ENCODE results near the gene PTCD2.
"Not testable (repeated sequence)": the region's sequence is repeated elsewhere in the genome, so short reads cannot be mapped to it uniquely, and the experiment has no call there.

Gene PTCD2

GRCh38 chr5:72378639-72379289 is 58.6 kb downstream of the PTCD2 start:
- no peak for FAIRE-seq

GRCh38 chr5:72379936-72380335 is 59.8 kb downstream of the PTCD2 start:
- DNase-seq (ENCODE audit: low spot score) (no peak), FAIRE-seq (no peak)

More at GRCh38 chr5:72378639-72379289, 58.6 kb downstream of the PTCD2 start:
- DNase-seq (ENCODE audit: low spot score): peak; percentile 43

- DNase-seq (ENCODE audit: low spot score) (no peak), FAIRE-seq (no peak)
Observed at GRCh38 chr5:72380492-72381274, 60.5 kb downstream of the PTCD2 start.

GRCh38 chr5:72383280-72383679 is 63.1 kb downstream of the PTCD2 start:
- DNase-seq (ENCODE audit: low spot score) (no peak), FAIRE-seq (no peak)

GRCh38 chr5:72383726-72384125 is 63.6 kb downstream of the PTCD2 start:
- DNase-seq (ENCODE audit: low spot score) (no peak), FAIRE-seq (no peak)

- DNase-seq (ENCODE audit: low spot score): no peak
- no peak for FAIRE-seq
Observed at GRCh38 chr5:72386639-72387038, 66.5 kb downstream of the PTCD2 start.

GRCh38 chr5:72387985-72388384 is 67.8 kb downstream of the PTCD2 start:
- FAIRE-seq: peak; percentile 30

GRCh38 chr5:72388646-72389045 is 68.5 kb downstream of the PTCD2 start:
- no peak for DNase-seq (ENCODE audit: low spot score)

More at GRCh38 chr5:72387985-72388384, 67.8 kb downstream of the PTCD2 start:
- peak; percentile 71 for DNase-seq (ENCODE audit: low spot score)

GRCh38 chr5:72390836-72391235 is 70.7 kb downstream of the PTCD2 start:
- no peak for DNase-seq (ENCODE audit: low spot score)
- no peak for FAIRE-seq

More at GRCh38 chr5:72388646-72389045, 68.5 kb downstream of the PTCD2 start:
- FAIRE-seq: no peak

GRCh38 chr5:72392326-72392733 is 72.2 kb downstream of the PTCD2 start:
- FAIRE-seq (no peak), DNase-seq (ENCODE audit: low spot score) (no peak)

- DNase-seq (ENCODE audit: low spot score) (no peak), FAIRE-seq (no peak)
Observed at GRCh38 chr5:72393052-72393451, 72.9 kb downstream of the PTCD2 start.

GRCh38 chr5:72394688-72395087 is 74.5 kb downstream of the PTCD2 start:
- DNase-seq (ENCODE audit: low spot score) (no peak), FAIRE-seq (no peak)

GRCh38 chr5:72397836-72398235 is 77.7 kb downstream of the PTCD2 start:
- FAIRE-seq (no peak), DNase-seq (ENCODE audit: low spot score) (no peak)

- DNase-seq (ENCODE audit: low spot score) (no peak), FAIRE-seq (no peak)
Observed at GRCh38 chr5:72400950-72401349, 80.8 kb downstream of the PTCD2 start.

GRCh38 chr5:72402381-72402890 is 82.3 kb downstream of the PTCD2 start:
- FAIRE-seq (no peak), DNase-seq (ENCODE audit: low spot score) (no peak)

GRCh38 chr5:72402959-72403628 is 82.9 kb downstream of the PTCD2 start:
- FAIRE-seq (no peak), DNase-seq (ENCODE audit: low spot score) (no peak)

- DNase-seq (ENCODE audit: low spot score); FAIRE-seq: not testable (repeated sequence)
Observed at GRCh38 chr5:72404771-72405170, 84.6 kb downstream of the PTCD2 start.

- FAIRE-seq (no peak), DNase-seq (ENCODE audit: low spot score) (no peak)
Observed at GRCh38 chr5:72407078-72407477, 86.9 kb downstream of the PTCD2 start.

- FAIRE-seq (no peak), DNase-seq (ENCODE audit: low spot score) (no peak)
Observed at GRCh38 chr5:72407541-72407940, 87.4 kb downstream of the PTCD2 start.

- DNase-seq (ENCODE audit: low spot score) (no peak), FAIRE-seq (no peak)
Observed at GRCh38 chr5:72408127-72408526, 88.0 kb downstream of the PTCD2 start.

- DNase-seq (ENCODE audit: low spot score): no peak
- no peak for FAIRE-seq
Observed at GRCh38 chr5:72408603-72409002, 88.4 kb downstream of the PTCD2 start.

All from RCC 7860 (cell line).